NCI-H1694 (cell line): ENCODE measurements around the gene ETV3L.
"Not testable (repeated sequence)": the region's sequence is repeated elsewhere in the genome, so short reads cannot be mapped to it uniquely, and the experiment has no call there.

Source experiments
- DNase-seq: peaks from one replicate; lab custom pipeline; 2025; lab: John Stamatoyannopoulos, UW

The ETV3L gene

GRCh38 chr1:157105298-157105987, 5.8 kb upstream of the ETV3L start:
- no peak for DNase-seq

- no peak for DNase-seq
Observed at GRCh38 chr1:157104598-157105293, 5.1 kb upstream of the ETV3L start.

GRCh38 chr1:157103268-157103667, 3.7 kb upstream of the ETV3L start:
- no peak for DNase-seq

GRCh38 chr1:157101149-157101548, 1.5 kb upstream of the ETV3L start:
- no peak for DNase-seq

- not testable (repeated sequence) for DNase-seq
Observed at GRCh38 chr1:157098987-157099632, 498 bp downstream of the ETV3L start.

GRCh38 chr1:157098519-157098918, 1.1 kb downstream of the ETV3L start:
- no peak for DNase-seq

GRCh38 chr1:157097692-157098091, 1.9 kb downstream of the ETV3L start:
- DNase-seq = no peak

GRCh38 chr1:157096881-157097280, 2.7 kb downstream of the ETV3L start:
- DNase-seq = no peak

GRCh38 chr1:157095551-157095950, 4.1 kb downstream of the ETV3L start:
- DNase-seq = no peak

GRCh38 chr1:157095091-157095490, 4.5 kb downstream of the ETV3L start:
- no peak for DNase-seq

GRCh38 chr1:157092831-157093230, 6.8 kb downstream of the ETV3L start:
- no peak for DNase-seq

GRCh38 chr1:157091668-157092273, 7.8 kb downstream of the ETV3L start:
- DNase-seq = no peak

- no peak for DNase-seq
Observed at GRCh38 chr1:157091186-157091585, 8.4 kb downstream of the ETV3L start.

GRCh38 chr1:157090771-157091170, 8.8 kb downstream of the ETV3L start:
- DNase-seq = no peak

- DNase-seq = peak; percentile 81
Observed at GRCh38 chr1:157090196-157090647, 9.4 kb downstream of the ETV3L start.

- no peak for DNase-seq
Observed at GRCh38 chr1:157089789-157090188, 9.8 kb downstream of the ETV3L start.

- no peak for DNase-seq
Observed at GRCh38 chr1:157088607-157089006, 11.0 kb downstream of the ETV3L start.

GRCh38 chr1:157087030-157087429, 12.6 kb downstream of the ETV3L start:
- DNase-seq = no peak

GRCh38 chr1:157086299-157086698, 13.3 kb downstream of the ETV3L start:
- no peak for DNase-seq

- no peak for DNase-seq
Observed at GRCh38 chr1:157085421-157085820, 14.2 kb downstream of the ETV3L start.

GRCh38 chr1:157084720-157085119, 14.9 kb downstream of the ETV3L start:
- DNase-seq = no peak

GRCh38 chr1:157081707-157082106, 17.9 kb downstream of the ETV3L start:
- no peak for DNase-seq

- DNase-seq = no peak
Observed at GRCh38 chr1:157080714-157081113, 18.9 kb downstream of the ETV3L start.
